Activated T-cell treated with anti-CD3 and anti-CD28 coated beads, Interleukin-2, amount 50 U/mL, for 48 hours (primary cell): Measurements from ENCODE around the gene TARBP1.
"Not testable (repeated sequence)": the region's sequence is repeated elsewhere in the genome, so short reads cannot be mapped to it uniquely, and the experiment has no call there.

ENCODE experiments used
- DNase-seq, 2 experiments: peaks; one replicate each; pipeline ENCODE4 v3.0.0-alpha.2; 2020

TARBP1 gene

GRCh38 chr1:234430691-234431090, 48.3 kb downstream of the TARBP1 start:
- no peak for DNase-seq

DNA sequence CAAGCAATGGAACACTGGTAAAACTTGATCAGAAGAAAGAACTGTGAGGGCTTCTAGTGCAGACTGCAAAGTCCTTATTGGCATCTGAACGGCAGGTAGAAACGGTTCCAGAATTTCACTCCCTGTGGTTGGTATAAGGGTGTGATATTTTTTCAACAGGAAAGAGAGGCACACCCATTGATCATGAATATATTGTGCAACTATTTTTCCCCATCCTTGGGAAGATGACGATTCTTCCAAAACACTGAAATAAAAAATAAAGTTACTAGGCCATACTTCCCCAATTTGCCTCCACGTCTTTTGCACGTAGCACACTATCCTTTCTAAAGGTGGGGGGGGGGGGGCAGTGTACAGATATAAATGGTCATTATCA, 49.6 kb downstream of the TARBP1 start:
- no peak for DNase-seq

DNA sequence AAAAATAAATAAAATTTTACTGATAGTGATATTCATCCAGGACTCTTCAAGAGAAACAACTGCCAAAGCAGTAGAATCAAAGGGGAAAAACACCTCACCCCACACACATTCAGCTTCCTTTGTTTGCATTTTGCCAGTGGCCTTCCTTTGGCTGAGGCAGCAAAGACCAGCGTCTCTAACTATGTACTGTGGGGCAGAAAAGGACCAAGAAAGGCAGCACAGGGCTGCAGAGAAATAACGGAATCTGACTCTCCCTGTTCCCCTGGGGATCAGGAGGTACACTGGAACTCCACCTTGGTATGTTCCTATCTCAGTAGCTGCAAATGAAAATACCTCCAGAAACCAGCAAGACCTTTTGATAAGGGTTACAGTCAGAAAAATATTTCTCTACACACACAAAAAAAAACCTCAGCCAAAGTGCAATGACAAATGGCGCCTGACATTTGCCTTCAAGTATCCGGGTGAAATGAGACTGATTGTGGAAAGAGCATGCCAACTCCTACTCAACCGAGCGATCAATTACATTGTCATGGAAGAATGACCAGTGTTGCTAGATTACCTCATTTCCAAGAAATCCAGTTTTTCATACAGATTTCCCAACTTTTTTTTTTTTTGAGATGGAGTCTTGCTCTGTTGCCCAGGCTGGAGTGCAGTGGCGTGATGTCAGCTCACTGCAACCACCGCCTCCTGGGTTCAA, 50.9 kb downstream of the TARBP1 start:
- no peak for DNase-seq

- DNase-seq: no peak
Observed at GRCh38 chr1:234413990-234414389, 65.0 kb downstream of the TARBP1 start.

GRCh38 chr1:234413485-234413884, 65.5 kb downstream of the TARBP1 start:
- no peak for DNase-seq

- no peak for DNase-seq
Observed at GRCh38 chr1:234412830-234413229, 66.1 kb downstream of the TARBP1 start.

DNA sequence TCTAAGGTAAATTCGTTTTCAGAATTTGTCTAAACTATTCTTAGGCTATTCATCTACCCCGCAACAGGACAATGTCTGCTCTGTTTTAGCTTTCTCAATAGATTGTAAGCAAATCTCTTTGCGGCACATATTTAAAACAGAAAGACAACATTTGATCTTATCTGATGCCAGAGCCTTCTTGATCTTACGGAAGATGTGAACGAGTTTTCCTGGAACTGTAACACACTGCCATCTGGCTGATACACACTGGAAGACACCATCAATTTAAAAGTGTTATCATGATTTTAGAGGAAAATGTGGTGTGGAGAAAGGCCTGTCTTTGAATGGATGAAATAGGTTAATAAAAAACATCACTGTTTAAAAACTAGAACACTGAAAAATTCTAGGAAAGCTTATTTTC, 69.7 kb downstream of the TARBP1 start:
- no peak for DNase-seq

DNA sequence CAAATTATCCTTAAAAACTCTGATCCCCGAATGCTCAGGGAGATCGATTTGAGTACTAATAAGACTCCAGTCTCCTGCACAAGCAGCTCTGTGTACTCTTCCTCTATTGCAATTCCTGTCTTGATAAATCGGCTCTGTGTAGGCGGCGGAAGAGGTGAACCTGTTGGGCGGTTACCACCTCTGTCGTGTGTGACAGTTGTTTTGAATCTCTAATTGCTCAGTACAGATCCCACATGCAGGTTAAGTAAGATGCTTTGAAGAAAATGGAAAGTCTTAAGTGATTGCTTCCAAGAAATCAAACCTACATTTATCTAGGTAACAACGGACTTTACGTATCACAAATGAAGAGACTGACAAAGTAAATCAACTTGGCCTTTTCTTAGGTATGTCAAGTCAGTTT, 70.2 kb downstream of the TARBP1 start:
- DNase-seq: peak; percentile 65 to 66

DNA sequence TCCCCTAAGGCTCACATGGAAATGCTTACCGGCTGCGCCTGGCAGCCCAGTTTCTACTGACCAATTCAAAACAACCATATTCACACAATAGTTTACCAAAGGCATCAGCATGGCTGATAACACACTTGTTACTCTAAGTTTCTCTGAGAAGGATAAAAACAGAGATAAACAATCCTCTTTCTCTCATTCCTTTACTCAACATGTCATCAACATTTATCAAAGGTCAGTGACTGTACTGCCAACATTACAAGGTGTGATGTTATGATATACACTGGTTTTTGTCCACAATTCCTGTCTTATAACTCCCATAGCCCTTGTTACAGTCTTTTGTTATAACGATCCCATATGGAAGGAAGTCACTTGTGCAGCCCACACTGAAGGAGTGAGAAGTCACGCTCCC, 72.1 kb downstream of the TARBP1 start:
- DNase-seq: no peak

DNA sequence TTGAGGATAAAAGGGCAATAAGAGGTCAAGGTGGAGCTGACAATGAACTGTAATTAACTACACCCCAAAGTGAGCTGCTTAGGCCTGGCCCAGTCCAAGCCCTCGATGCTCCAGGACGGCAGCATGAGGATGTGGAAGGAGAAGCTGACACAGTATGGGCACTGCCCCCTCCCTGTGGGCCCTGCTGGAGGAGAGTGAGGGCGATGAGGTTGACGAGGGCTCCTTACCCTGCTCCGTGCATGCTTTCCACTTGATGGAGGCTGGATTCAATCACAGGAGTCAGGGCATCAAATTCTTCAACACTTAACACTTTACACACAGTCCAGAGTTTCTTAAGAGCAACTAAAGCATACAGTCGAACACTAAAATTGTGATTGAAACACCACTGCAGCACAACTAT, 73.3 kb downstream of the TARBP1 start:
- DNase-seq: no peak

GRCh38 chr1:234402939-234403338, 76.0 kb downstream of the TARBP1 start:
- DNase-seq: no peak

GRCh38 chr1:234401658-234402057, 77.3 kb downstream of the TARBP1 start:
- DNase-seq: no peak

- DNase-seq: no peak
Observed at GRCh38 chr1:234400773-234401172, 78.2 kb downstream of the TARBP1 start.

DNA sequence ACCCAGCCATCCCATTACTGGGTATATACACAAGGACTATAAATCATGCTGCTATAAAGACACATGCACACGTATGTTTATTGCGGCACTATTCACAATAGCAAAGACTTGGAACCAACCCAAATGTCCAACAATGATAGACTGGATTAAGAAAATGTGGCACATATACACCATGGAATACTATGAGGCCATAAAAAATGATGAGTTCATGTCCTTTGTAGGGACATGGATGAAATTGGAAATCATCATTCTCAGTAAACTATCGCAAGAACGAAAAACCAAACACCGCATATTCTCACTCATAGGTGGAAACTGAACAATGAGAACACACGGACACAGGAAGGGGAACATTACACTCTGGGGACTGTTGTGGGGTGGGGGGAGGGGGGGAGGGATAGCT, 79.5 kb downstream of the TARBP1 start:
- DNase-seq: not testable (repeated sequence)

DNA sequence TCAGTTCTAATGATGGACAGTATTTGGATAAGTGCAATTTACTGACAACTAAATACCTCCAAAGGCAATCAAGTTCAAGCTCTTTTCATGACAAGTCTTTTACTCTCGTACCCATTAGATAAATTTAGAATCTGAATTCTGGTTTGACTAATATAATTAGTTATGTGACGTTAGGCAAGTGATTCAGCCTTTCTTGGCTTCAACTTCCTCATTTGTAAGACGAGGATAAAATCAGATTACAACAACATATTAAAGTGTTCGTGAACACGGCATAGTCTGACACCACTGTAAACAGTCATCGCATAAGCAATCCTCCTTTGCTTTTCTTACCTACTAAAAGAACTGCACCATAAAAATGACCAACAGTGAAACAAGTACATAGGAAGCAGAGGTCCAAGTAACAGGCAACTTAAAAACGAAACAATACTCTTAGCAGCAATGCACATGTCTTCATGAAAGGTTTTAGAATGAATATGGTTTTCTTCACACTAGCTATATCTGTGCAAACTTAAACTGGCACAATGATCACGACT, 80.1 kb downstream of the TARBP1 start:
- DNase-seq: no peak

DNA sequence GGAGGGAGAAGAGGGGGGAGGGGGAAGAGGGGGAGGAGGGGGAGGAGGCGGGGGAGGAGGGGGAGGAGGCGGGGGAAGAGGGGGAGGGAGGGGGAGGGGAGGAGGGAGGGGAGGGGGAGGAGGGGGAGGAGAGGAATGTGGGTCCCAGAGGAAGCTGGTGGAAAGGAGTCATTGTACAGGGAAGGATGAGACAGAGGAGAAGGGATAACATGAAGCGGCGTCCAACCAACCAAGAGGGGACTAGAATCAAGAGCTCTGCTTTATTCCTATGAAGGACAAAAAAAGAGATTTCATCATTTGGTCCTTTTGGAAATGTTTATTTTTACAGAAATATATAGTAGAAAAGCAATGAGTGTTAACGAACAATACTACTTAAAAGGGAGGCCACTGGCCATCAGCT, 81.2 kb downstream of the TARBP1 start:
- DNase-seq: no peak

DNA sequence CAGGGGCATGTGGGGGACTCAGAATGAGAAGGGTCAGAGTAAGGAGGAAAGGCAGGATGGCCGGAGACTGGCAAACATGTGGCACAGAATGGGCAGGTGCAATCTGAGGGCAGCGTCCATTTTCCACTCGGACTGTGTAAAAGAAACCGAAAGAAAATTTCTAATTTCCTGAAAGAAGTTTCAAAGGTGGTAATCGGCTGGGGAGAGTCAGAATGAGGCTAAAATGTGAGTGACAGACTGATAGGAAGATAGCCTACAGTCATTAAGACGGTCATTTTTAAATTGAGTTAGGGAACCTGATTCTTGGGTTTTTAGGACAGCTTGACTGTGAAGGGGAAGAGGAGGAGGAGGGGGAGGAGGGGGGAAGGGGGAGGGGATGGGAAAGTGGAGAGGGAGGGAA, 82.1 kb downstream of the TARBP1 start:
- DNase-seq: no peak

GRCh38 chr1:234396092-234396491, 82.9 kb downstream of the TARBP1 start:
- no peak for DNase-seq

DNA sequence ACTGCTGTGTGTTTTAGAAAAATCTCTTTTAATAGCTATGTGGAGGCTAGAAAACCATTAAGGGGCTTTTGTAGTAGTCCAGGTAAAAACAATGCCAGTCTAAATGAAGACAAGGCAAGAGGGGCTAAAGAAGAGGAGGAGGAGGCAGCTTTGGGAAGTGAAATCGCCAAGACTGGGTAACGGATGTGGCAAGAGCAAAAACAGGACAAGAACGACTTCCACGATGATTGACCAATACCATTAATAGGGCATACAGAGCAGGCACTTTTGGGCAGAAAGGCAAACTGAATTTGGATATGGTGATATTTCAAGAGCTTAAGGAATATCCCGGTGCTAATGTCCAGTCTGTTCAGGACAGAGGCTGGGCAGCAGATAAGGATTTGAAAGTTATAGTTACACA, 83.7 kb downstream of the TARBP1 start:
- no peak for DNase-seq

GRCh38 chr1:234393190-234393589, 85.8 kb downstream of the TARBP1 start:
- DNase-seq: no peak

- DNase-seq: no peak
Observed at GRCh38 chr1:234388094-234388493, 90.9 kb downstream of the TARBP1 start.

DNA sequence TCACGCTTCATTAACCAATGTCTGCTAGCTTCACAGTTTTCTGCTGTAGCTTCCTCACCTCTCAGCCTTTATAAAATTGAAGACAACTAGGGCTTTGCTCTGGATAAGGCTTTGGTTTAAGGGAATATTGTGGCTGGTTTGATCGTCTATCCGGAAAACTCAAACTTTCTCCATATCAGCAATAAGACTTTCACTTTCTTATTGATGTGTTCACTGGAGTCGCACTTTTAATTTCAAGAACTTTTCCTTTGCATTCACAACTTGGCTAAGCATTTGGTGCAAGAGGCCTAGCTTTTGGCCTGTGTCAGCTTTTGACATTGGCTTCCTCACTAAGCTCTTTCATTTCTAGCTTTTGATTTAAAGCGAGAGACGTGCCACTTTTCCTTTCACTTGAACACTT, 92.9 kb downstream of the TARBP1 start:
- no peak for DNase-seq

- DNase-seq: no peak
Observed at GRCh38 chr1:234381699-234382555, 97.1 kb downstream of the TARBP1 start.

DNA sequence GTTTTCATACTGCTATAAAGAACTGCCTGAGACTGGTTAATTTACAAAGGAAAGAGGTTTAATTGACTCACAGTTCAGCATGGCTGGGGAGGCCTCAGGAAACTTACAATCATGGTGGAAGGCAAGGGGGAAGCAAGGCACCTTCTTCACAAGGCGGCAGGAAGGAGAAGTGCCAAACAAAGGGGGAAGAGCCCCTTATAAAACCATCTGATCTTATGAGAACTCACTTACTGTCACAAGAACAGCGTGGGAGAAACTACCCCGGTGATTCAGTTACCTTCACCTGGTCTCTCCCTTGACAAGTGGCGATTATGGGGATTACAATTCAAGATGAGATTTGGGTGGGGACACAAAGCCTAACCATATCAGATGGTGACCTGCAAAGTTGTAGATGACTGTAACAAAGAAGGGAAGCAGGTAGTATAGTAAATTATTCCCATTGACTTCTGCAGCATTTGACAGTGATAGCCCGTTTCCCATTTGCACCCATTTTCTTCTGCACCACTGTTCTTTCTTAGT, 99.3 kb downstream of the TARBP1 start:
- not testable (repeated sequence) for DNase-seq
